PC-9 (cell line): ENCODE data around the gene CPNE4.

Experiments used
- EZH2 ChIP-seq: fragments of 200-600 bp; sonication (generic); IDR thresholded peaks from 2 replicates; pipeline ENCODE4 v1.8.0; 2017; ENCODE audit warnings: antibody characterized with exemption, low read depth
- TF ChIP-seq, protein P1 (sequence below): fragments of 200-600 bp; sonication (generic); conservative IDR thresholded peaks from 2 replicates; pipeline ENCODE4 v1.6.1; 2017; ENCODE audit warnings: mixed run types, antibody characterized with exemption, mild to moderate bottlenecking, moderate library complexity

DNA sequence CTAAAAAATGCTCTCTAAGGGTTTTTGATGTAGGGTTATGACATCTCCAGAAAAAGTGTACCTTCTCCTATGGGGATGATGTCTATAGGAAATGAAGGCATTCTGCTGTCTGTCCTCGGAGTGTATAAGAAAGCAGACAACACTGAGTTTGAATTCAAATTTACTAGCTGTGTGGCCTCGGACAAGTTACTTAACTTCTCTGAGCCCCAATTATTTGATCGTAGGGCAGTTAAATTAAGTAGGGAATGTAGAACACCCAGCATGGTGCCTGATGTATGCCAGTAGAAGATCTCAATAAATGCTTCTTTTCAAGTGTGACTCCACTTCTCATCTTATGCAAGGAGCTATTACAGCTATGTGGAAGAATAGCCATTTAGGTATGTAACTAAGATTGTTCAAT is 184.6 kb downstream of the CPNE4 start:
- TF ChIP-seq, protein P1, sequence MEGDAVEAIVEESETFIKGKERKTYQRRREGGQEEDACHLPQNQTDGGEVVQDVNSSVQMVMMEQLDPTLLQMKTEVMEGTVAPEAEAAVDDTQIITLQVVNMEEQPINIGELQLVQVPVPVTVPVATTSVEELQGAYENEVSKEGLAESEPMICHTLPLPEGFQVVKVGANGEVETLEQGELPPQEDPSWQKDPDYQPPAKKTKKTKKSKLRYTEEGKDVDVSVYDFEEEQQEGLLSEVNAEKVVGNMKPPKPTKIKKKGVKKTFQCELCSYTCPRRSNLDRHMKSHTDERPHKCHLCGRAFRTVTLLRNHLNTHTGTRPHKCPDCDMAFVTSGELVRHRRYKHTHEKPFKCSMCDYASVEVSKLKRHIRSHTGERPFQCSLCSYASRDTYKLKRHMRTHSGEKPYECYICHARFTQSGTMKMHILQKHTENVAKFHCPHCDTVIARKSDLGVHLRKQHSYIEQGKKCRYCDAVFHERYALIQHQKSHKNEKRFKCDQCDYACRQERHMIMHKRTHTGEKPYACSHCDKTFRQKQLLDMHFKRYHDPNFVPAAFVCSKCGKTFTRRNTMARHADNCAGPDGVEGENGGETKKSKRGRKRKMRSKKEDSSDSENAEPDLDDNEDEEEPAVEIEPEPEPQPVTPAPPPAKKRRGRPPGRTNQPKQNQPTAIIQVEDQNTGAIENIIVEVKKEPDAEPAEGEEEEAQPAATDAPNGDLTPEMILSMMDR = no peak
- no peak for TF ChIP-seq EZH2
